CD8-positive, alpha-beta memory T cell (primary cell): Measurements from ENCODE around the gene CBFA2T3. TPM values are rescaled to one million over a fixed set of nuclear protein-coding genes. Genes with fewer than 3 reads are reported as not detected.

ENCODE experiments used
- CTCF ChIA-PET: fragments of 350-600 bp; sonication (Branson Sonifier 250); formaldehyde crosslinking; loops from one replicate; lab custom pipeline; 2021; ENCODE audit warnings: antibody characterized with exemption; lab: Charles Lee
- POLR2A ChIA-PET: fragments of 350-600 bp; sonication (Branson Sonifier 250); formaldehyde crosslinking; loops from one replicate; lab custom pipeline; 2021; ENCODE audit warnings: antibody characterized with exemption; lab: Charles Lee
- DNase-seq, 5 donors: peaks; one replicate each; pipeline versions ENCODE4 v3.0.0 to v3.0.0-alpha.2; 2020 to 2022; ENCODE audit warnings: mixed read lengths in 1 of 5
- H3K27ac ChIP-seq: one replicate; pipeline ENCODE4 v1.7.0; 2013; ENCODE audit warnings: low read depth, mild to moderate bottlenecking, low read length, moderate library complexity
- H3K27me3 ChIP-seq: 2 replicates; pipeline ENCODE4 v1.7.0; 2013; ENCODE audit warnings: low read length, mild to moderate bottlenecking; ENCODE audit not compliant: insufficient read depth, poor library complexity, severe bottlenecking
- H3K36me3 ChIP-seq: 2 replicates; pipeline ENCODE4 v1.7.0; 2013; ENCODE audit warnings: mild to moderate bottlenecking, low read length, moderate library complexity; ENCODE audit not compliant: insufficient read depth
- H3K4me1 ChIP-seq: 2 replicates; pipeline ENCODE4 v1.7.0; 2013; ENCODE audit warnings: mild to moderate bottlenecking, low read length, moderate library complexity; ENCODE audit not compliant: insufficient read depth
- H3K4me3 ChIP-seq: 2 replicates; pipeline ENCODE4 v1.7.0; 2013; ENCODE audit warnings: mild to moderate bottlenecking, low read length
- H3K9me3 ChIP-seq: 2 replicates; pipeline ENCODE4 v1.7.0; 2013; ENCODE audit warnings: mild to moderate bottlenecking, low read length
- H3K27ac Mint-ChIP-seq, 8 donors: one replicate each; pipeline ENCODE4 v1.8.0; 2020 to 2021; ENCODE audit warnings: mixed read lengths in 8 of 8, mild to moderate bottlenecking in 6 of 8, inconsistent platforms in 3 of 8, moderate library complexity in 3 of 8
- H3K27me3 Mint-ChIP-seq, 2 donors: one replicate each; pipeline ENCODE4 v1.8.0; 2020 to 2021; ENCODE audit warnings: mixed read lengths in 2 of 2, mild to moderate bottlenecking in 1 of 2, moderate library complexity in 1 of 2
- H3K36me3 Mint-ChIP-seq, 3 donors: one replicate each; pipeline ENCODE4 v1.8.0; 2020 to 2021; ENCODE audit warnings: mixed read lengths in 3 of 3, inconsistent platforms in 1 of 3, mild to moderate bottlenecking in 1 of 3
- H3K4me1 Mint-ChIP-seq, 3 donors: one replicate each; pipeline ENCODE4 v1.8.0; 2020 to 2021; ENCODE audit warnings: mixed read lengths in 3 of 3, inconsistent platforms in 1 of 3, mild to moderate bottlenecking in 1 of 3
- H3K4me3 Mint-ChIP-seq, 7 donors: one replicate each; pipeline ENCODE4 v1.8.0; 2020 to 2021; ENCODE audit warnings: mixed read lengths in 7 of 7, mild to moderate bottlenecking in 6 of 7, moderate library complexity in 4 of 7, inconsistent platforms in 2 of 7
- H3K9me3 Mint-ChIP-seq, 5 donors: one replicate each; pipeline ENCODE4 v1.8.0; 2020 to 2022; ENCODE audit warnings: mixed read lengths in 5 of 5, mild to moderate bottlenecking in 3 of 5, moderate library complexity in 2 of 5, inconsistent platforms in 1 of 5
- polyA plus RNA-seq: library from polyadenylated mRNA; unstranded; fragments of 300-500 nt; fragmentation: Illumina TruSeq; gene quantifications from one replicate; pipeline ENCODE4 v1.2.3, GENCODE V29; 2021
- total RNA-seq, 2 experiments: library from RNA; stranded (reverse); gene quantifications; one replicate each; pipeline ENCODE4 v1.2.3, GENCODE V29; 2021

The CBFA2T3 gene
- total and polyA plus RNA-seq, 3 experiments from 2014 or later, result 0.22 TPM; not detected in 2

DNA sequence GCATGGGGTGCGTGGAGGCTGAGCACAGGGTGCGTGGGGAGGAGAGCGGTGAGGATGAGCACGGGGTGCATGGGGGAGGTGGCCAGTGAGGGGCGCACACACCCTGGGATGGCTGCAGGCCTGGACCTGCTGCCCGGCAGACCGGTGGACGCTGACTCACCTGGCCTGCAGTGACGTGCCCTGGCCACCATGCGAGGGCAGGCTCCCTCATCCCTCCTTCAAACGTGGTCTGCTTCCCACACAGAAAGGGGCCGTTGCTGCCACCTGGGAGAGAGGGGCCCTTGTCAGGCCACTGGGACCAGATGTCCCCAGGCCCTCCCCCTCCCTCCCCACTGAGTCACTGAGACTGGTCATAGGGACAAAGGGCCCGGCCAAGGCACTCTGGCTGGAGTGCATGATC is 145.2 kb downstream of the CBFA2T3 start:
- Mint-ChIP-seq H3K27ac (no peak overlapping the region), H3K36me3 (peaks cover 0 to 26% (median 0%) of the 10 kb centered on the region in 3 donors), H3K9me3 (no peaks in the 10 kb centered on the region), H3K27me3 (no peaks in the 10 kb centered on the region), H3K4me1 (no peaks in the 10 kb centered on the region), H3K4me3 (no peak overlapping the region)
- no peaks in the 10 kb centered on the region for H3K4me1 ChIP-seq
- ChIA-PET CTCF (no interaction called here), POLR2A (no interaction called here)
- no peak overlapping the region for H3K27ac ChIP-seq
- no peak for DNase-seq
- no peaks in the 10 kb centered on the region for H3K36me3 ChIP-seq
- H3K4me3 ChIP-seq, result no peak overlapping the region
- no peaks in the 10 kb centered on the region for H3K27me3 ChIP-seq
- H3K9me3 ChIP-seq, result no peaks in the 10 kb centered on the region

- H3K36me3 Mint-ChIP-seq, result peaks cover 0 to 27% (median 0%) of the 10 kb centered on the region in 3 donors
- Histone ChIP-seq H3K27me3 (no peaks in the 10 kb centered on the region), H3K27ac (no peak overlapping the region), H3K36me3 (no peaks in the 10 kb centered on the region), H3K4me3 (no peak overlapping the region), H3K9me3 (no peaks in the 10 kb centered on the region), H3K4me1 (no peaks in the 10 kb centered on the region)
- no peak for DNase-seq
- POLR2A ChIA-PET, result no interaction called here
- no peak overlapping the region for H3K27ac Mint-ChIP-seq
- no peaks in the 10 kb centered on the region for H3K4me1 Mint-ChIP-seq
- CTCF ChIA-PET, result no interaction called here
- H3K4me3 Mint-ChIP-seq, result no peak overlapping the region
- H3K9me3 Mint-ChIP-seq, result no peaks in the 10 kb centered on the region
- H3K27me3 Mint-ChIP-seq, result no peaks in the 10 kb centered on the region
These were observed 146.2 kb downstream of the CBFA2T3 start for GRCh38 chr16:88830783-88831182.

GRCh38 chr16:88830258-88830657 is 146.7 kb downstream of the CBFA2T3 start:
- Histone ChIP-seq H3K27ac (no peak overlapping the region), H3K4me3 (no peak overlapping the region), H3K9me3 (no peaks in the 10 kb centered on the region), H3K27me3 (no peaks in the 10 kb centered on the region), H3K4me1 (no peaks in the 10 kb centered on the region), H3K36me3 (no peaks in the 10 kb centered on the region)
- Mint-ChIP-seq H3K27ac (peak overlapping the region in 1 of 8 donors; percentile 66), H3K36me3 (peaks cover 0 to 25% (median 0%) of the 10 kb centered on the region in 3 donors), H3K27me3 (no peaks in the 10 kb centered on the region), H3K9me3 (no peaks in the 10 kb centered on the region), H3K4me3 (no peak overlapping the region), H3K4me1 (no peaks in the 10 kb centered on the region)
- CTCF ChIA-PET, result no interaction called here
- DNase-seq, result no peak
- POLR2A ChIA-PET, result no interaction called here

- H3K4me3 ChIP-seq, result no peak overlapping the region
- no peaks in the 10 kb centered on the region for H3K9me3 Mint-ChIP-seq
- no peaks in the 10 kb centered on the region for H3K27me3 ChIP-seq
- no peaks in the 10 kb centered on the region for H3K4me1 ChIP-seq
- no peak for DNase-seq
- no peaks in the 10 kb centered on the region for H3K9me3 ChIP-seq
- no peaks in the 10 kb centered on the region for H3K4me1 Mint-ChIP-seq
- ChIA-PET CTCF (no interaction called here), POLR2A (no interaction called here)
- H3K27me3 Mint-ChIP-seq, result no peaks in the 10 kb centered on the region
- H3K4me3 Mint-ChIP-seq, result no peak overlapping the region
- no peak overlapping the region for H3K27ac ChIP-seq
- H3K36me3 Mint-ChIP-seq, result peaks cover 0 to 24% (median 0%) of the 10 kb centered on the region in 3 donors
- H3K36me3 ChIP-seq, result no peaks in the 10 kb centered on the region
- H3K27ac Mint-ChIP-seq, result no peak overlapping the region
These were observed 148.3 kb downstream of the CBFA2T3 start for GRCh38 chr16:88828711-88829110.

DNA sequence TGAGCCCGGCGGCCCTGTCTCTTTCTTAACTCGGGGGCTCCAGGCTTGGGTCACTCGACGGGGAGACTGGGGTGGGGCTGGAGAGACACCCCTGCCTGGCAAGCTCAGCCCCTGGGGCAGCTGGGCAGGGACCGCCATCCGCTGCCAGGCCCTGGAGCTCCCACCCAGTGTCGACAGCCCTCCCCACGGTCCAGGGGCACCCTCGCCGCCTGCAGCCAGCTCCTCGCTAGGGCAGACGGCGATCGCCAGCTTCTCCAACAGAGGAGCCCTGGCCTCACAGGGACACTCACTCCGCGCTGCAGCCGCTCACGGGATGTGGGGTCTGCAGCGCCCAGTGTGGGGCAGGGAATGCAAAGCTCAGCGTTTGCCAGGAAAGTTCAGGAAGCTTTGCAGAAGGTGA is 149.3 kb downstream of the CBFA2T3 start:
- Histone ChIP-seq H3K9me3 (no peaks in the 10 kb centered on the region), H3K27ac (no peak overlapping the region), H3K36me3 (no peaks in the 10 kb centered on the region), H3K4me1 (no peaks in the 10 kb centered on the region), H3K4me3 (no peak overlapping the region), H3K27me3 (no peaks in the 10 kb centered on the region)
- no peak for DNase-seq
- no peak overlapping the region for H3K4me3 Mint-ChIP-seq
- H3K9me3 Mint-ChIP-seq, result no peaks in the 10 kb centered on the region
- peaks cover 0 to 27% (median 0%) of the 10 kb centered on the region in 3 donors for H3K36me3 Mint-ChIP-seq
- ChIA-PET CTCF (no interaction called here), POLR2A (no interaction called here)
- no peaks in the 10 kb centered on the region for H3K4me1 Mint-ChIP-seq
- no peaks in the 10 kb centered on the region for H3K27me3 Mint-ChIP-seq
- H3K27ac Mint-ChIP-seq, result no peak overlapping the region

GRCh38 chr16:88826070-88826840 is 150.8 kb downstream of the CBFA2T3 start:
- Mint-ChIP-seq H3K27me3 (no peaks in the 10 kb centered on the region), H3K4me3 (no peak overlapping the region), H3K9me3 (no peaks in the 10 kb centered on the region), H3K4me1 (no peaks in the 10 kb centered on the region), H3K27ac (no peak overlapping the region), H3K36me3 (peaks cover 0 to 35% (median 0%) of the 10 kb centered on the region in 3 donors)
- POLR2A ChIA-PET, result interaction anchor here (0.7 kb wide), 1 partner anchor 25 kb away, joined by 3 read pairs; no protein-coding TSS in a partner anchor
- Histone ChIP-seq H3K9me3 (no peaks in the 10 kb centered on the region), H3K4me3 (no peak overlapping the region), H3K27me3 (no peaks in the 10 kb centered on the region), H3K4me1 (no peaks in the 10 kb centered on the region), H3K27ac (no peak overlapping the region), H3K36me3 (no peaks in the 10 kb centered on the region)
- CTCF ChIA-PET, result no interaction called here
- DNase-seq, result no peak

DNA sequence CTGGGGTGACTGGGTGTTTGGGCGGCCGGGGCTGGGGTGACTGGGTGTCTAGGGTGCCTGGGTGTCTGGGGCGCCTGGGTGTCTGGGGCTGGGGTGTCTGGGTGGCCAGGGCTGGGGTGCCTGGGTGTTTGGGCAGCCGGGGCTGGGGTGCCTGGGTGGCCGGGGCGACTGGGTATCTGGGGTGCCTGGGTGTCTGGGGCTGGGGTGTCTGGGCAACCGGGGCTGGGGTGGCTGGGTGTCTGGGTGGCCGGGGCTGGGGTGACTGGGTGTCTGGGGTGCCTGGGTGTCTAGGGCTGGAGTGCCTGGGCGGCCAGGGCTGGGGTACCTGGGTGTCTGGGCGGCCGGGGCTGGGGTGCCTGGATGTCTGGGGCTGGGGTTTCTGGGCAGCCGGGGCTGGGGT is 151.9 kb downstream of the CBFA2T3 start:
- no peak for DNase-seq
- no peak overlapping the region for H3K4me3 ChIP-seq
- H3K27me3 ChIP-seq, result no peaks in the 10 kb centered on the region
- H3K4me1 Mint-ChIP-seq, result no peaks in the 10 kb centered on the region
- H3K9me3 Mint-ChIP-seq, result no peaks in the 10 kb centered on the region
- no peak overlapping the region for H3K4me3 Mint-ChIP-seq
- no peaks in the 10 kb centered on the region for H3K4me1 ChIP-seq
- no peaks in the 10 kb centered on the region for H3K36me3 ChIP-seq
- no peak overlapping the region for H3K27ac ChIP-seq
- H3K36me3 Mint-ChIP-seq, result peaks cover 0 to 33% (median 0%) of the 10 kb centered on the region in 3 donors
- POLR2A ChIA-PET, result no interaction called here
- no peaks in the 10 kb centered on the region for H3K9me3 ChIP-seq
- H3K27me3 Mint-ChIP-seq, result no peaks in the 10 kb centered on the region
- H3K27ac Mint-ChIP-seq, result no peak overlapping the region
- CTCF ChIA-PET, result no interaction called here
